Prostate gland (tissue), 2 donors: ENCODE data around the gene FOXO1.

Experiments used
- POLR2A ChIP-seq: fragments of 450-650 bp; IDR thresholded peaks from one replicate; pipeline ENCODE4 v1.6.1; 2016; ENCODE audit warnings: antibody characterized with exemption, mild to moderate bottlenecking
- POLR2AphosphoS5 ChIP-seq: sonication (generic); formaldehyde crosslinking; IDR thresholded peaks from one replicate; pipeline ENCODE4 v1.6.1; 2017; ENCODE audit warnings: antibody characterized with exemption
- TF ChIP-seq, protein P1 (sequence below), 4 experiments: fragments of 200-600 bp in 2 of 4; fragments of 450-650 bp in 2 of 4; sonication (generic) in 2 of 4; IDR thresholded peaks; 1 replicate in 3 of 4; 2 replicates in 1 of 4; pipeline ENCODE4 v1.5.1; 2016 to 2019; ENCODE audit warnings: antibody characterized with exemption in 4 of 4, mild to moderate bottlenecking in 2 of 4, moderate library complexity in 2 of 4

- TF ChIP-seq POLR2AphosphoS5 (no peak), POLR2A (no peak)
- TF ChIP-seq, protein P1, sequence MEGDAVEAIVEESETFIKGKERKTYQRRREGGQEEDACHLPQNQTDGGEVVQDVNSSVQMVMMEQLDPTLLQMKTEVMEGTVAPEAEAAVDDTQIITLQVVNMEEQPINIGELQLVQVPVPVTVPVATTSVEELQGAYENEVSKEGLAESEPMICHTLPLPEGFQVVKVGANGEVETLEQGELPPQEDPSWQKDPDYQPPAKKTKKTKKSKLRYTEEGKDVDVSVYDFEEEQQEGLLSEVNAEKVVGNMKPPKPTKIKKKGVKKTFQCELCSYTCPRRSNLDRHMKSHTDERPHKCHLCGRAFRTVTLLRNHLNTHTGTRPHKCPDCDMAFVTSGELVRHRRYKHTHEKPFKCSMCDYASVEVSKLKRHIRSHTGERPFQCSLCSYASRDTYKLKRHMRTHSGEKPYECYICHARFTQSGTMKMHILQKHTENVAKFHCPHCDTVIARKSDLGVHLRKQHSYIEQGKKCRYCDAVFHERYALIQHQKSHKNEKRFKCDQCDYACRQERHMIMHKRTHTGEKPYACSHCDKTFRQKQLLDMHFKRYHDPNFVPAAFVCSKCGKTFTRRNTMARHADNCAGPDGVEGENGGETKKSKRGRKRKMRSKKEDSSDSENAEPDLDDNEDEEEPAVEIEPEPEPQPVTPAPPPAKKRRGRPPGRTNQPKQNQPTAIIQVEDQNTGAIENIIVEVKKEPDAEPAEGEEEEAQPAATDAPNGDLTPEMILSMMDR (IDR thresholded peaks at IDR 0.05) = no peak
Observed at GRCh38 chr13:40515702-40516101, 150.7 kb downstream of the FOXO1 start.
